CD4-positive, alpha-beta T cell treated with Interleukin-15 for 4 hours (primary cell): ENCODE results near the gene MYL12B.
"Not testable (repeated sequence)": the region's sequence is repeated elsewhere in the genome, so short reads cannot be mapped to it uniquely, and the experiment has no call there.

Experiments
- DNase-seq: peaks from one replicate; pipeline ENCODE4 v3.0.0-alpha.2; 2020; ENCODE audit warnings: low spot score

Gene MYL12B

GRCh38 chr18:3297025-3297984, 35.4 kb downstream of the MYL12B start:
- DNase-seq: peak; percentile 95

- no peak for DNase-seq
Observed at GRCh38 chr18:3304832-3305231, 42.9 kb downstream of the MYL12B start.

- DNase-seq: peak; percentile 64
Observed at GRCh38 chr18:3305354-3305762, 43.4 kb downstream of the MYL12B start.

GRCh38 chr18:3305933-3306332, 44.0 kb downstream of the MYL12B start:
- no peak for DNase-seq

- no peak for DNase-seq
Observed at GRCh38 chr18:3306391-3306790, 44.5 kb downstream of the MYL12B start.

- no peak for DNase-seq
Observed at GRCh38 chr18:3313685-3314084, 51.8 kb downstream of the MYL12B start.

GRCh38 chr18:3315344-3315743, 53.4 kb downstream of the MYL12B start:
- DNase-seq: not testable (repeated sequence)

GRCh38 chr18:3319399-3319798, 57.5 kb downstream of the MYL12B start:
- no peak for DNase-seq

GRCh38 chr18:3319894-3320454, 58.0 kb downstream of the MYL12B start:
- no peak for DNase-seq

- DNase-seq: no peak
Observed at GRCh38 chr18:3321133-3321812, 59.3 kb downstream of the MYL12B start.

- no peak for DNase-seq
Observed at GRCh38 chr18:3323900-3324299, 62.0 kb downstream of the MYL12B start.
